ENCODE results near the gene PIP4K2A.
"Not testable (repeated sequence)": the region's sequence is repeated elsewhere in the genome, so short reads cannot be mapped to it uniquely, and the experiment has no call there.

The PIP4K2A gene

DNA sequence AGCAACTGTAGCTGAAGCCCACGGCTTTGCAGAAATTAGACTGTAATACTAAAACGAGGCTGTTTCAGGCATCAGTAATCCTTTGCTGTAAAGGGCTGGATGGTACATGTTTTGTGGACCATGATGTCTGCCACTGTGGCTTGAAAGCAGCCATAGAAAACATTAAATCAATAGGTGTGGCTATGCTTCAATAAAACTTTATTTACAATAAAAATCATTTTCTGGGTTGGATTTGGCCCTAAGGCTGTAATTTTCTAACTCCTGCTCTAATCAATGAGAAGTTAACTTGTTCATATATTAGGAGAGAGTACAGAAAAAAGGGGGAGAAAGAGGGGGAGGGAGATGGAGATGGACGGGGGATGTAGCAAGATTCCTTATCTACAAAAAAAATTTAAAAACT is 183.4 kb downstream of the PIP4K2A start:
- in situ Hi-C loops (cut with HindIII; ENCODE audit: low sequenced_read_pairs), result no loop called here
- no peak for DNase-seq (ENCODE audit: low read depth)
- no peak overlapping the region for H3K4me3 ChIP-seq (ENCODE audit: low read depth, low read length)
- no peak for TF ChIP-seq CTCF (IDR thresholded peaks at IDR 0.05; ENCODE audit: low read depth, low read length, missing control alignments)

DNA sequence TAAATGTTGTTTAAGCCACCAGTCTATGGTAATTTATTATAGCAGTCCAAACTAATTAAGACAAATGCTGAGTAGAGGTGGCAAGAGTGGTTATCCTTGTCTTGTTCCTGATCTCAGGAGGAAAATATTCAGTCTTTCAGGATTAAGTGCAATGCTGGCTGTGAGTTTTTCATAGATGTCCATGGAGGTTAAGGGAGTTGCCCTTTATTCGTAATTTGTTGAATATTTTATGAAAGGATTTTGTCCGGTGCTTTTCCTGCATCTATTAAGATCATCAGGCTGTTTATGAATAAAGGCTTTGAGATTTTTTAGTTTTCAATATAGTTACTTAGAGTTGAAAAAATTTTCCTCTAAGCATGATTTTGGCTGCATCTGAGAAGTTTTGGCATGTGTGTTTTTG is 186.9 kb downstream of the PIP4K2A start:
- H3K4me3 ChIP-seq (ENCODE audit: low read depth, low read length), result no peak overlapping the region
- no peak for DNase-seq (ENCODE audit: low read depth)
- in situ Hi-C loops (cut with HindIII; ENCODE audit: low sequenced_read_pairs), result no loop called here
- TF ChIP-seq CTCF (IDR thresholded peaks at IDR 0.05; ENCODE audit: low read depth, low read length, missing control alignments), result no peak

- DNase-seq (ENCODE audit: low read depth); H3K4me3 ChIP-seq (ENCODE audit: low read depth, low read length); in situ Hi-C loops (cut with HindIII; ENCODE audit: low sequenced_read_pairs): not testable (repeated sequence)
Measured at GRCh38 chr10:22524333-22524732, 190.0 kb downstream of the PIP4K2A start.

- in situ Hi-C loops (cut with HindIII; ENCODE audit: low sequenced_read_pairs); DNase-seq (ENCODE audit: low read depth): not testable (repeated sequence)
Measured at GRCh38 chr10:22520645-22521044, 193.7 kb downstream of the PIP4K2A start.

GRCh38 chr10:22518167-22518724 is 196.1 kb downstream of the PIP4K2A start:
- no peak overlapping the region for H3K4me3 ChIP-seq (ENCODE audit: low read depth, low read length)
- no peak for DNase-seq (ENCODE audit: low read depth)
- no peak for TF ChIP-seq CTCF (IDR thresholded peaks at IDR 0.05; ENCODE audit: low read depth, low read length, missing control alignments)
- in situ Hi-C loops (cut with HindIII; ENCODE audit: low sequenced_read_pairs), result no loop called here

More at GRCh38 chr10:22520645-22521044, 193.7 kb downstream of the PIP4K2A start:
- not testable (repeated sequence) for H3K4me3 ChIP-seq (ENCODE audit: low read depth, low read length)

DNA sequence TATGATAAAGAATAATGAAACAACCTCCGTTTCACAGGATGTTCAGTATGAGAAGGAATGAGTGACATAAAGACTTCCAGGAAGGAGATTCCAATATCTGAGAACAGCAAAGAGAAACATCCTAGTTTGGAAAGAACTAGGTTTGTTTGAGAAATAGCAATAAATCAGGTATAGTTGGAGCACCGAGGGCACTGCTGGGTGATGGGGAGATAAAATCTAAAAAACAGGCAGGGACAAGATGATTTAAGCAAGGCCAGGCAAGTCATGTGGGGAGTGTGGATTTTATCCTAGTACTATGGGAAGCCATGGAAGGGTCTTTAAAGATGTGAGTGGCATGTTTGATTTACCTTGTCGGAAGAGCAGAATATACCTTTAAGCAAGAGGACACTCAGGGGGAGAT is 199.4 kb downstream of the PIP4K2A start:
- in situ Hi-C loops (cut with HindIII; ENCODE audit: low sequenced_read_pairs), result no loop called here

GRCh38 chr10:22514414-22514758 is 200.0 kb downstream of the PIP4K2A start:
- H3K4me3 ChIP-seq (ENCODE audit: low read depth, low read length); DNase-seq (ENCODE audit: low read depth); in situ Hi-C loops (cut with HindIII; ENCODE audit: low sequenced_read_pairs): not testable (repeated sequence)

More for the DNA sequence above, 199.4 kb downstream of the PIP4K2A start:
- no peak for TF ChIP-seq CTCF (IDR thresholded peaks at IDR 0.05; ENCODE audit: low read depth, low read length, missing control alignments)
- H3K4me3 ChIP-seq (ENCODE audit: low read depth, low read length), result no peak overlapping the region
- no peak for DNase-seq (ENCODE audit: low read depth)

DNA sequence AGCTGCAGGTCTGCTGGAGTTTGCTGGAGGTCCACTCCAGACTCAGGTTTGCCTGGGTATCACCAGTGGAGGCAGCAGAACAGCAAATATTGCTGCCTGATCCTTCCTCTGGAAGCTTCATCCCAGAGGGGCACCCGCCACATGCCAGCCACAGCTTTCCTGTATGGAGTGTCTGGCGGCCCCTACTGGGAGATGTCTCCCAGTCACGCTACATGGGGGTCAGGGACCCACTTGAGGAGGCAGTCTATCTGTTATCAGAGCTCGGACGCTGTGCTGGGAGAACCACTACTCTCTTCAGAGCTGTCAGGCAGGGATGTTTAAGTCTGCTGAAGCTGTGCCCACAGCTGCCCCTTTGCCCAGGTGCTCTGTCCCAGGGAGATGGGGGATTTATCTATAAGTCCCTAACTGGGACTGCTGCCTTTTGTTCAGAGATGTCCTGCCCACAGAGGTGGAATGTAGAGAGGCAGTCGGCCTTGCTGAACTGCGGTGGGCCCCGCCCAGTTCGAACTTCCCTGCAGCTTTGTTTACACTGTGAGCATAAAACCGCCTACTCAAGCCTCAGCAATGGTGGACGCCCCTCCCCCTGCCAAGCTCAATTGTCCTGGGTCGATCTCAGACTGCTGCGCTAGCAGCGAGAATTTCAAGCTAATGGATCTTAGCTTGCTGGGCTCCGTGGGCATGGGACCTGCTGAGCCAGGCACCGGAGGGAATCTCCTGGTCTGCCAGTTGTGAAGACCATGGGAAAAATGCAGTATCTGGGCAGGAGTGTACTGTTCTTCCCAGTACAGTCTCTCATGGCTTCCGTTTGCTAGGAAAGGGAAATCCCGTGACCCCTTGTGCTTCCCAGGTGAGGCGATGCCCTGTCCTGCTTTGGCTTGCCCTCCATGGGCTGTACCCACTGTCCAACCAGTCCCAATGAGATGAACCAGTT is 200.6 kb downstream of the PIP4K2A start:
- H3K4me3 ChIP-seq (ENCODE audit: low read depth, low read length); DNase-seq (ENCODE audit: low read depth); in situ Hi-C loops (cut with HindIII; ENCODE audit: low sequenced_read_pairs): not testable (repeated sequence)

GRCh38 chr10:22512015-22512414 is 202.4 kb downstream of the PIP4K2A start:
- DNase-seq (ENCODE audit: low read depth); in situ Hi-C loops (cut with HindIII; ENCODE audit: low sequenced_read_pairs); H3K4me3 ChIP-seq (ENCODE audit: low read depth, low read length): not testable (repeated sequence)

DNA sequence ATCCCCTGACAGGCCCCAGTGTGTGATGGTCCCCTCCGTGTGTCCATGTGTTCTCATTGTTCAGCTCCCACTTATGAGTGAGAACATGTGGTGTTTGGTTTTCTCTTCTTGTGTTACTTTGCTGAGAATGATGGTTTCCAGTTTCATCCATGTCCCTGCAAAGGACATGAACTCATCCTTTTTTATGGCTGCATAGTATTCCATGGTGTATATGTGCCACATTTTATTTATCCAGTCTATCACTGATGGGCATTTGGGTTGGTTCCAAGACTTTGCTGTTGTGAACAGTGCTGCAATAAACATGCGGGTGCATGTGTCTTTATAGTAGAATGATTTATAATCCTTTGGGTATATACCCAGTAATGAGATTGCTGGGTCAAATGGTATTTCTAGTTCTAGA is 206.2 kb downstream of the PIP4K2A start:
- in situ Hi-C loops (cut with HindIII; ENCODE audit: low sequenced_read_pairs); DNase-seq (ENCODE audit: low read depth); H3K4me3 ChIP-seq (ENCODE audit: low read depth, low read length): not testable (repeated sequence)
